IPS-NIHi11 (cell line): ENCODE measurements around the gene DEDD2.

ENCODE experiments used
- DNase-seq: peaks from one replicate; pipeline ENCODE4 v3.0.0; 2012; ENCODE audit warnings: mixed read lengths, low spot score

DEDD2 gene

GRCh38 chr19:42248270-42249148 is 31.0 kb upstream of the DEDD2 start:
- no peak for DNase-seq

- DNase-seq = no peak
Observed at GRCh38 chr19:42247640-42248199, 30.2 kb upstream of the DEDD2 start.

GRCh38 chr19:42246922-42247639 is 29.6 kb upstream of the DEDD2 start:
- no peak for DNase-seq

GRCh38 chr19:42246143-42246921 is 28.9 kb upstream of the DEDD2 start:
- no peak for DNase-seq

GRCh38 chr19:42245231-42245630 is 27.8 kb upstream of the DEDD2 start:
- no peak for DNase-seq

GRCh38 chr19:42244347-42245220 is 27.1 kb upstream of the DEDD2 start:
- peak; percentile 73 for DNase-seq

- peak; percentile 93 for DNase-seq
Observed at GRCh38 chr19:42242512-42243409, 25.3 kb upstream of the DEDD2 start, which contains the start of gene GSK3A. Gene GSK3A (minus strand): TSS chr19:42242602. CDS start chr19:42242465, 137 bp downstream.

- no peak for DNase-seq
Observed at GRCh38 chr19:42242069-42242511, 24.6 kb upstream of the DEDD2 start.

- DNase-seq = no peak
Observed at GRCh38 chr19:42241279-42241678, 23.8 kb upstream of the DEDD2 start.

- no peak for DNase-seq
Observed at GRCh38 chr19:42239544-42240220, 22.2 kb upstream of the DEDD2 start.

GRCh38 chr19:42235181-42235580 is 17.7 kb upstream of the DEDD2 start:
- no peak for DNase-seq

- DNase-seq = no peak
Observed at GRCh38 chr19:42234364-42234763, 16.9 kb upstream of the DEDD2 start.

GRCh38 chr19:42233678-42234292 is 16.3 kb upstream of the DEDD2 start:
- no peak for DNase-seq

GRCh38 chr19:42233106-42233505 is 15.6 kb upstream of the DEDD2 start:
- no peak for DNase-seq

- DNase-seq = no peak
Observed at GRCh38 chr19:42232435-42232834, 15.0 kb upstream of the DEDD2 start.

- DNase-seq = no peak
Observed at GRCh38 chr19:42230571-42230970, 13.1 kb upstream of the DEDD2 start.

- no peak for DNase-seq
Observed at GRCh38 chr19:42229855-42230351, 12.4 kb upstream of the DEDD2 start.

GRCh38 chr19:42229301-42229854 is 11.9 kb upstream of the DEDD2 start:
- no peak for DNase-seq
